LNCAP (cell line): ENCODE results near the gene NBL1.

Source experiments
- CTCF ChIP-seq: fragments of 450-650 bp; IDR thresholded peaks from 2 replicates; pipeline ENCODE4 v1.5.1; 2017; ENCODE audit warnings: mild to moderate bottlenecking

NBL1 gene

GRCh38 chr1:19680644-19681043 lies 36.5 kb downstream of the NBL1 start:
- TF ChIP-seq CTCF = no peak

- no peak for TF ChIP-seq CTCF
Measured at GRCh38 chr1:19682257-19682656, 38.1 kb downstream of the NBL1 start.

DNA sequence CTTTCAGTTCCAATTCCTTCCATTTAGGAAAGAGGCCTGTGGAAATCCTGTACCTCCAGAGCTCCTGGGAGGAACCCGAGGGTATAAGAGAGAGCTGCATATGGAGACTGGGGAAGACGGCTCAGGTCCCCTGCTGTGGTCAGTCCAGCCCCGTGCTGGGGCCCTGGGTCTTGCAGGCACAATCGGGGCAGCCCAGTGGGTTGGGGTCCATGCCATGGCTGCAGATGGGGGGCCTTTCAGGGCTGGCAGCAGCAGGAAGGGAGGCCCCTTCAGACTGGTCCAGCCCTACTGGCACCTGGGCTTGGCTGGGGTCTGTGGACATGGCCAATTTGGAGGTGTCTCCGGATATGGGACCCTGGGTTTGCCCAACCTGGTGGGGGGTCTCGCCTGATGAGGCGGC lies 38.8 kb downstream of the NBL1 start:
- TF ChIP-seq CTCF = no peak

DNA sequence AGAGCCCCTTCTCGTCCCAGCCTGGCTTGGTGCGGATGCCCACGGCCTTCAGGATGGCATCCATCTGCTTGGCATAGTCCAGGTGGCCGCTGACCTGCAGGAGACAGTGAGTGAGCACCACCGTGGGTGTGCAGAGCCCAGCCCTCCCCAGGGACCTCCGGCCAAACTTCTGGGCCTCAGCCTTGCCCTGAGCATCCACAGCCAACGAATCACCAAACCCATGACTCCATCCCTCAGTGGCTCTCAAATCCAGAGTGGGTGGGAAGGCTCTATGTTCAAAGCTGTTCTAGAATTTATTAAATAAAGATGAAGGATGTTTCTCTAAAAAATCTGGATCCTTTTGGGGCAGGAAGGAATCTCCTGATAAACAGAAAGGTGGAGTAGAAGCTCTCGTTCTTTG lies 39.2 kb downstream of the NBL1 start:
- no peak for TF ChIP-seq CTCF

DNA sequence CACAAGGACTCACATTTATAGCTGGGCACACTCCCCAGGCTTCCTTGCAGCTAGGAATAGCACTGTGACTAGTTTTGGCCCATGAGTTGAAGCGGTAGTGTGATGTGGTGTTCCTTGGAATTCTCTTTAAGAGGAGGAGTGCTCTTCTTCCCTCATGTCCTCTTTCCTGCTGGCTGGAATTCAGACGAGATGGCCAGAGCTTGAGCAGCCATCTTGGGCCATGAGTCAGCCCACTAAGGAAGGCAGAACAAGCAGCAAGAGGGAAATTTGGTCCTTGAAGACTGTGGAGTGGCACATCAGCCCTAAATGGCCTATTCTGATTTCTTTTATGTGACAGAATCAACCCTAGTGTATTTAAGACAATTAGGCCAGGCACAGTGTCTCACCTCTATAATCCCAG lies 40.6 kb downstream of the NBL1 start:
- no peak for TF ChIP-seq CTCF

DNA sequence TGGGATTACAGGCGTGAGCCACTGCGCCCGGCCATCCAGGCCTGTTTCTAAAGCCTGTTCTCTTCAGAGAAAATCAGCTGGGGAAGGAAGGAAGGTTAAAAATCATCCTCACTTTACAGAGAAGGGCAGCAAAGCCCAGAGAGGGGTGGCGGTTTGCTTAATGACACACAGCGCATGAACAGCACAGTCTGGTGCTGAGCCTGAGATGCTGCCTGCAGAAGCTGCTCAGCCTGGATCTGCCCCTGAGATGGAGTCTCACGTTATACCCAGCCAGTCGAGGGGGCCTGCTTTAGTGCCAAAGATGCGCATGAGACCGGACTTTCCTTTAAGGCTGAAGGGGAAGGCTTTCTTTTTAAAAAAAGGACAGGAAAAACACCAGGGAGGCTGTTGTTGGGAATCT lies 41.9 kb downstream of the NBL1 start:
- TF ChIP-seq CTCF = no peak

DNA sequence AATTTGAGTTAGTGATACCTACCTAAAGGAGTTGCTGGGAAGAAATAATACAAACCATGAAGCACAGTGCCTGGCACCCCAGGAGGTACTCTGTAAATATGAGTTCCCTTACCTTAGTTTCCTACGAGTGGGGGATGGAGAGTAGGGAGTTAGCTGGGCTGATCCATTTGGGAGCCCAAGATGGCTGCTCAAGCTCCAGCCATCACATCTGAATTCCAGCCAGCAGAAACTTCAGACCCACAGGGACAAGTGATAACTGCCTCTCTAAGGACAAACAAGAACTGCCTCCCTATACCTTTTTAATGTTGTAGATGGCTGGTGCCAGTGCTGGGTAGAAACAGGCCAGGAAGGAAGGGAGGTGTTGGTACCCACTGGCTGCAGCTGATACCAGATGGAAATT lies 43.3 kb downstream of the NBL1 start:
- no peak for TF ChIP-seq CTCF

DNA sequence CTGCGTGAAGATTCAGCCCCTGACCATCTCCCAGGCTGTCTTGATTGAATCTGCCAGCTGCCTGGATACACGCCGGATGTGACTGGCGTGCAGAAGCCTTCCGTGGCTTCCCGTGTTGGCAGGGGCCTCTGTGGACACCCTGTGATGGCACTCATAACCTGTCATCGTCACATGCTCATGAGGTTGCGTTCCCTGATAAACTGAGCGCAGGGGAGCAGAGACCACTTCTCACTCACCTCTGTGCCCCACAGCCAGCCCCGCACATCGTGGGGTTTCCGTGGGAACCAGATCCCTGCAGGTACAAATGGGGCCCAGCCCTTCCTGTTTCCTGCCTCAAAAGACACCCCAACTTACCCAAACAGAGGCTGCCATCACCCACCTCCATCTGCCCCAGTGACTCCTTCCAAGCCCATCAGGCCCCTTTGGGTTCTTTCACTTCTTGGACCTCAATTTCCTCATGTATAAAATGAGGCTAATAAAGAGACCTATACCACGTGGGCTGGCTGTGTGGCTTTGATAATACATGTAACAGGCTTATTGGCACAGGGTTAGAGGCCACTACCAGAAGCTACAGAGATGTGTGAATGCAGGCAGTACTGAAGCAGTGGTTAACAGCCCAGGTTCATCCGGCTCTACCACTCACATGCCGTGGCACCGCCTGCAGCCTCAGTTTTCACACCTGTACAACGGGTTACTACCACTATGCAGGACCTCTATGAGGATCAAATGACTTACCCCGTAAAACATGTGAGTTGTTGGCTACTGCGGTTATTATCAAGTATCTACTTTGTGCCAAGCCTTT lies 44.1 kb downstream of the NBL1 start:
- no peak for TF ChIP-seq CTCF
